Measurements from ENCODE around the gene VPS54.
"Not testable (repeated sequence)": the region's sequence is repeated elsewhere in the genome, so short reads cannot be mapped to it uniquely, and the experiment has no call there.

Gene VPS54

GRCh38 chr2:63993130-63993584 is 26.1 kb downstream of the VPS54 start:
- not testable (repeated sequence) for FAIRE-seq

- FAIRE-seq = no peak
Measured at GRCh38 chr2:63992061-63992685, 27.1 kb downstream of the VPS54 start.

GRCh38 chr2:63991173-63991999 is 27.8 kb downstream of the VPS54 start:
- FAIRE-seq = not testable (repeated sequence)

DNA sequence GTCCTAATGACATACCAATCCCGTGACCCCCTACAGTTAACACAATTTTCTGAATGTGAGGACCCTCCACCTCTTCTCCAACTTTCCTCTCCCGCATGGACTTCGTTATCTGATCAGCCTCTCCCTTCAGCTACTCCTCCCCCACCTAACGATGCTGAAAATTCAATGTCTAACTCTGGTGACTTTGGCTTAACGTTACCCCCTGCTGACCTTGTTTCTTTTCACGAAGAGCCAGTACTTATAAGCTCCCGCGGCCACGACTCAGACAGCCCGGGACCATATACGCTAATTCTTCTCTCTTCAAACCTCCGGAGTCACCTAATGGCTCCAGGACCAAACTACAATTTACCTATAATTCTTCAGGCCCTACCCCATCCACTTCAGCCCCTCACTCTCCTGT is 29.2 kb downstream of the VPS54 start:
- no peak for FAIRE-seq

DNA sequence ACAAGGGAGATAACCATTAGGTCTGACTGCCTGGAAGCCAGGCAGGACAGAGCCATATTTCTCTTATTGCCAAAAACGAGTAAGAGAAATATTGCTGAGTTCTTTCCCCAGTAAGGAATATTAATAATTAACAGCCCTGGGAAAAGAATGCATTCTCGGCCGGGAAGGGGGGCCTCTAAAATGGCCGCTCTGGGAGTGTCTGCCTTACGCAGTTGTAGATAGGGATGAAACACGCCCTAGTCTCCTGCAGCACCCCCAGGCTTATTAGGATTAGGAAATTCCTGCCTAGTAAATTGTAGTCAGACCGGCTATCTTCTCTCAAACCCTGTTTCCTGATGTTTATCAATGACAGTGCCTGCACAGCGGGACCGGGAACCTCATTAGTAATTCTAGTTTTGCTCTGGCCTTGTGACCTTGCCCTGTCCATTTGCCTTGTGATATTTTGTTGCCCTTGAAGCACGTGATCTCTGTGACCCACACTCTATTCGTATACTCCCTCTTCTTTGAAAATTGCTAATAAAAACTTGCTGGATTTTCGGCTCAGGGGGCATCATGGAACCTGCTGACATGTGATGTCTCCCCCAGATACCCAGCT is 30.3 kb downstream of the VPS54 start:
- not testable (repeated sequence) for FAIRE-seq

GRCh38 chr2:63984606-63985359 is 34.4 kb downstream of the VPS54 start:
- no peak for FAIRE-seq

DNA sequence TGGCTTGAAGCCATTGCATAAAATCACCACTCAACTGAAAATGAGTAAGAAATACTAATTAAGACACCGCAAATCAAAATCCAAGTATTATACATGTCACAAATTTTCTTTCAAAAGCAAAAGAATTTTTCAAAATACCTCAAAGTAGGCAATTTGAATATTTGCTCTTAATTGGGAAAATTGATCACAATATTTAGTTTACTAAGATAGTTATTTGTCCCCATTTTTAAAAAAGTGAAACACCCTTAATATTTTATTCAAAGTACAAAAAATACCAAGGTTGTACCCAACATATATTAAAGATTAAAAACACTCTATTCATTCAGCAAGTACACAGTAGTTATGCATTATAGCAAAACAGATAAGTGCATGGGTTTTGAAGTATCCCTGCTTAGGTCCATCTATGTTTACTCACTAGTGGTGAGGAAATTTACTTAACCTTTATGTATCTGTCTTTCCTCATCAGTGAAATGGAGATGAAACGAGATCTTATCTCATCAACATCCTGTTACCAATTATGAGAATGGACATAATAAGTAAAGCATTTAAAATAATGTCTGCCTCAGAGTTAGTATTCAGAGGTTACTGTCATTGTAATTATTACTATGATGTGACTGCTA is 35.1 kb downstream of the VPS54 start:
- no peak for FAIRE-seq

- no peak for FAIRE-seq
Measured at GRCh38 chr2:63982335-63982734, 36.9 kb downstream of the VPS54 start.

DNA sequence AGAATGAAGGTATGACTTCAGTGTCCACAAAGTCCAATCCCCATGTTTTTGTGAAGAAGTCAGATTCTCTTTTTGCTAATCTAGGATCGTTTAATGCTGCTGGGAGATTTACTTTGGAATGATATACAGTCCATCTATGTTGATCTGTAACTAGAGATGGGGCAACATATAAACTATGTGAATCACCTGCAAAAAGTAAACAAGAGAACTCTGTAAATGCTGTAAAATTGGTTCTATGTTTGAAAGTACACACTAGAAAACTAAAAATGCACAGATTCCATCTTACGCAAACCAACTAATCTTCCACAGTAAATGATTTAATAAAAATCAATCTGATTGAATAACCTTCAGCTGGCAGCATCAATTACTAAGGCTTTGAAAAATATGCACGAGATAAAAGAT is 37.5 kb downstream of the VPS54 start:
- FAIRE-seq = no peak

- FAIRE-seq = no peak
Measured at GRCh38 chr2:63980794-63981193, 38.4 kb downstream of the VPS54 start.

DNA sequence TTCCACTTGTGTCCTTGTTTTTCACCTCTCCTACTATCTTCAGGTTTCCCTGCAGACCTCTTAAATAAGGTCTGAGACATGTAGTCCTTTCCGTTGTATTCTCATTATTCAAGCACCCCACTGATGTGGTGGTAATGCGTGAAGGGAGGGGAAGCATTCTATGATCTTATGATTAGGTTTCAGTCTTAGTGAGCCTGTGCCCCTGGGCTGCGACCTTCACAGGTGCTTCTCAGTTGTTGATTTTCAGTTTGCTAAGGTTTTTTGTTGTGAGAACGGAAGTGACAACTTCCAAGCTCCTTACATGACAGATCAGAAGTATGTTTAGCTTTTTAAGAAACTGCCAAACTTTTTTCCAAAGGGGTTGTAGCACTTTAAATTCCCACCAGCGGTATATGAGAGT is 41.3 kb downstream of the VPS54 start:
- FAIRE-seq = no peak

GRCh38 chr2:63976125-63976510 is 43.1 kb downstream of the VPS54 start:
- no peak for FAIRE-seq

- FAIRE-seq = no peak
Measured at GRCh38 chr2:63975437-63976124, 43.6 kb downstream of the VPS54 start.

DNA sequence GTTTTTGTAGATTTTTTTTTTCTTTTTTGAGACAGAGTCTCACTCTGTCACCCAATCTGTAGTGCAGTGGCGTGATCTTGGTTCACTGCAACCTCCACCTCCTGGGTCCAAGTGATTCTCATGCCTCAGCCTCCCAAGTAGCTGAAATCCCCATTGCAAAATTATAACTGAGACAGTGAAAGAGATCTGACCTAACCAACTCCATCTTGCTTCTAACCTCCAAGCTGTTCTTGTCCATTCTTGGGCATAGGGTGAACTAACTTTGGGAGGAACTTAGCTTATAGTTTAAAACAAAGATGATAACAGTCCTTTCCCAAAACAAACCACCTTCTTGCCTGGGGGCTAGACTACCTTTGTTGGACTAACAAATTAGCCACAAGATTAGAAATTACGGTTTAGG is 44.2 kb downstream of the VPS54 start:
- not testable (repeated sequence) for FAIRE-seq

DNA sequence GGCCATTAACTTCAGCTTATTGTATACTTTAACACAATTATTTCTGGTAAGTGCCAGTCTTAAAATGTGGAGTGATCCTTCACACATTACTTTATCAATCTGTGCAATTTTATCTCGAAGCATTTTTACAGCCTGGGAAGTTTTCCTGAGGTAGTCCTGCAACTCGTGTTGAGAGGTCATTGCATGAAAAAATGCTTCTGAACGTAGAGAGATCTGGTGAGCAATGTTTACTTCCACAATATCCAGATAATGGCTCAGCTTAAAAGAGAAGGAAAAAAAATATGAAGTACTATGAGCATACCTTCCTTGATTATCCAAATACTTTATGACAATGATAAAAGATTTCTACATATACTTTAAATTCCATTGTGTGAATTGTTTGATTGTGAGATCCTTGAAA is 57.0 kb downstream of the VPS54 start:
- FAIRE-seq = no peak

- no peak for FAIRE-seq
Measured at GRCh38 chr2:63950414-63950813, 68.8 kb downstream of the VPS54 start.

DNA sequence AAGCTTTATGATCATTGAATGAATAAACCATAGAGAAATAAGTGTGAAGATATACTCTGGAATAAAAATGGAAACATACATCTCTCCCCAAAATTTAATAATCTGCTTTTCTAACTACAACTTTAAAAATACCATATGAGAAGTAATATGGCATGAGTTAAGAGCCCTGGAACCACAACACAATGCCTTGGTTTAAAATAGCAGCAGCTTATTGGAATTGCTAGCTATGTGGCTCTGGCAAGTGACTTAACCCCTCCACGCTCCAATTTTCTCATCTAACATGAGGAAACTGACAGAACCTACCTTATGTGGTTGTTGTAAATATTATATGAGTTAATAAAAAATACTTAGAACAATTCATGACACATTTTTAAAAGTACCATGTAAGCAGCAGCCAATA is 76.4 kb downstream of the VPS54 start:
- no peak for FAIRE-seq

DNA sequence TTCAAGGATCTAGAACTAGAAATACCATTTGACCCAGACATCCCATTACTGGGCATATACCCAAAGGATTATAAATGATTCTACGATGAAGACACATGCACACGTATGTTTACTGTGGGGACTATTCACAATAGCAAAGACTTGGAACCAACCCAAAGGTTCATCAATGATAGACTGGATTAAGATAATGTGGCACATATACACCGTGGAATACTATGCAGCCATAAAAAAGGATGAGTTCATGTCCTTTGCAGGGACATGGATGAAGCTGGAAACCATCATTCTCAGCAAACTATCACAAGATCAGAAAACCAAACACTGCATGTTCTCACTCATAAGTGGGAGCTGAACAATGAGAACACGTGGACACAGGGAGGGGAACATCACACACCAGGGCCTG is 87.1 kb downstream of the VPS54 start:
- FAIRE-seq = not testable (repeated sequence)

DNA sequence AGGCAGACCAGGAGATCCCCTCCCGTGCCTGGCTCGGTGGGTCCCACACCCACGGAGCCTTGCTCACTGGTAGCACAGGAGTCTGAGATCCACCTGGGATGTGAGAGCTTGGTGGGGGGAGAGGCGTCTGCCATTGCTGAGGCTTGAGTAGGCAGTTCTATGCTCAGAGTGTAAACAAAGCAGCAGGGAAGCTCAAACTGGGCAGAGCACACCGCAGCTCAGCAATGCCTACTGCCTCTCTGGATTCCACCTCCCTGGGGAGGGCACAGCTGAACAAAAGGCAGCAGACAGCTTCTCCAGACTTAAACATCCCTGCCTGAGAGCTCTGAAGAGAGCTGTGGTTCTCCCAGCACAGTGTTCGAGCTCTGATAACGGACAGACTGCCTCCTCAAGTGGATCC is 92.4 kb downstream of the VPS54 start:
- no peak for FAIRE-seq

DNA sequence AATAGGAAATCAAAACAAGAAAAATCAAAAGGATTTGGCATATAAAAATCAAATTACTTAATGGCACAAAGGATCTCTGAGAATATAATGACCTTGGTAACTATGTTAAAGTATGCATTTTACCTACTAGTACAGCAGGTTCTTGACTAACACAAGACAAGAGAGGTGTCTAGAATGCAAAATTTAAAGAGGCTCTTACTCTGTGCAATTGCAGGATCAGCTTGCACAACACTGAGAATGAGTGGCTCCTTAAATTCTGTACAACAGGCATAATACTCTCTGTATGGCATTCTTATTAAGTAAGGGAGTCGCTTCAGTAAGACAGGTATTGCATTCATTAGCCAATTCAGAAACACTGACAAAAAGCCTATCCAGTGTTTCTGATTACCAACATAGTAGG is 104.9 kb downstream of the VPS54 start:
- FAIRE-seq = no peak

DNA sequence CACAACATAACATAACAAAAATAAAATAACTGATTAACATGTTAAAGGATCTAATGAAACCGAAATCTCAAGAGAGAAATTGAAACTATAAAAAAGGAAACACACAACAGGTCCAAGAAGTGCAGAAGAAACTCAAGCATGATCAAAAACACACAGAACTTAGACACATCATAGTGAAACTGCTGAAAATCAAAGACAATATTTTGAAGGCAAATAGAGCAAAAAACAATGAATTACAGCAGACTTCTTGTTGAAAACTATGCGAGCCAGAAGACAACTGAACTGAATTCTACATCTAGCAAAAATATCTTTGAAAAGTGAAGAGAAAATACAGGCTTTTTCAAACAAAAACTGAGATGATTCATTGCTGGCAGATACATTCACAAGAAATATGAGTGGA is 116.2 kb downstream of the VPS54 start:
- no peak for FAIRE-seq

DNA sequence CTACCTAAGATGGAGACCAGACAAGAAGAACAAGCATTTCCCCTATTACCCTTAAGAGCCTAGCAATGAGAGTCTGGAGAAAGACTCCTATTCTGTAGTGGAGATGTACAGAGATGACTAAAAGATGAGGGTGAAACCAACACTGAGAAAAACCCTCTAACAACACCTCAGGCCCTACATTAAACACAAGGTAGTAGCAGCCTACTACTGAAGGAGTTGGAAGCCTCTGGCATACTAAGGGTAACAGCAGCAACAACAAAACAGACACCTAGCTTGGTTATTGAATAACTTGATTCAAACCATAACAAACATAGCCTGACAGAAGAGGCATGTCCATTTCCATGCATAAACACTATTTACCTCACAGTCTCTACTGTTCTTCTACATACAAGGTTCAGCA is 117.1 kb downstream of the VPS54 start:
- FAIRE-seq = no peak

Data from colon (tissue), 2 donors.